ENCODE results near the gene PIANP. TPM values are rescaled to one million over a fixed set of nuclear protein-coding genes. Genes with fewer than 3 reads are reported as not detected.
"Not testable (repeated sequence)": the region's sequence is repeated elsewhere in the genome, so short reads cannot be mapped to it uniquely, and the experiment has no call there.

Gene PIANP
- total RNA-seq, 4 donors from 2014 or later = not detected

DNA sequence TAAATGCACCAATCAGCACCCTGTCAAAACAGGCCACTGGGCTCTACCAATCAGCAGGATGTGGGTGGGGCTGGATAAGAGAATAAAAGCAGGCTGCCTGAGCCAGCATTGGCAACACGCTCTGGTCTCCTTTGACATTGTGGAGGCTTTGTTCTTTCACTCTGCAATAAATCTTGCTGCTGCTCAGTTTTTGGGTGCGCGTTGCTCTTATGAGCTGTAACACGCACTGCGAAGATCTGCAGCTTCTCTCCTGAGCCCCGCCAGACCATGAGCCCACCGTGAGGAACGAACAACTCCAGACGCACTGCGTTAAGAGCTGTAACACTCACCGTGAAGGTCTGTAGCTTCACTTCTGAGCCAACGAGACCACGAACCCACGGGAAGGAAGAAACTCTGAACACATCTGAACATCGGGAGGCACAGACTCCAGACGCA, 8.4 kb upstream of the PIANP start:
- H3K9me3 ChIP-seq = no peaks in the 10 kb centered on the region
- no peak overlapping the region for H3K4me3 ChIP-seq
- TF ChIP-seq POLR2A (IDR thresholded peaks at IDR 0.05) = no peak
- TF ChIP-seq, protein P1, sequence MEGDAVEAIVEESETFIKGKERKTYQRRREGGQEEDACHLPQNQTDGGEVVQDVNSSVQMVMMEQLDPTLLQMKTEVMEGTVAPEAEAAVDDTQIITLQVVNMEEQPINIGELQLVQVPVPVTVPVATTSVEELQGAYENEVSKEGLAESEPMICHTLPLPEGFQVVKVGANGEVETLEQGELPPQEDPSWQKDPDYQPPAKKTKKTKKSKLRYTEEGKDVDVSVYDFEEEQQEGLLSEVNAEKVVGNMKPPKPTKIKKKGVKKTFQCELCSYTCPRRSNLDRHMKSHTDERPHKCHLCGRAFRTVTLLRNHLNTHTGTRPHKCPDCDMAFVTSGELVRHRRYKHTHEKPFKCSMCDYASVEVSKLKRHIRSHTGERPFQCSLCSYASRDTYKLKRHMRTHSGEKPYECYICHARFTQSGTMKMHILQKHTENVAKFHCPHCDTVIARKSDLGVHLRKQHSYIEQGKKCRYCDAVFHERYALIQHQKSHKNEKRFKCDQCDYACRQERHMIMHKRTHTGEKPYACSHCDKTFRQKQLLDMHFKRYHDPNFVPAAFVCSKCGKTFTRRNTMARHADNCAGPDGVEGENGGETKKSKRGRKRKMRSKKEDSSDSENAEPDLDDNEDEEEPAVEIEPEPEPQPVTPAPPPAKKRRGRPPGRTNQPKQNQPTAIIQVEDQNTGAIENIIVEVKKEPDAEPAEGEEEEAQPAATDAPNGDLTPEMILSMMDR (IDR thresholded peaks at IDR 0.05 in 4 of 5, conservative IDR thresholded peaks at IDR 0.05 in 1 of 5) = no peak
- DNase-seq = no peak
- intact Hi-C loops (cut with DNase I; ENCODE audit: low total_unique reads) = no loop called here
- H3K27me3 ChIP-seq = peaks cover 21 to 37% (median 31%) of the 10 kb centered on the region in 3 donors
- H3K27ac ChIP-seq = no peak overlapping the region
- no peak for ATAC-seq
- in situ Hi-C loops (cut with MboI; ENCODE audit: low sequenced_read_pairs in 4 of 4) = loop anchor here in 1 of 4 donors (10.0 kb wide), 1 partner anchor 54 kb away; no protein-coding TSS in a partner anchor
- no peaks in the 10 kb centered on the region for H3K4me1 ChIP-seq
- H3K36me3 ChIP-seq = no peaks in the 10 kb centered on the region

DNA sequence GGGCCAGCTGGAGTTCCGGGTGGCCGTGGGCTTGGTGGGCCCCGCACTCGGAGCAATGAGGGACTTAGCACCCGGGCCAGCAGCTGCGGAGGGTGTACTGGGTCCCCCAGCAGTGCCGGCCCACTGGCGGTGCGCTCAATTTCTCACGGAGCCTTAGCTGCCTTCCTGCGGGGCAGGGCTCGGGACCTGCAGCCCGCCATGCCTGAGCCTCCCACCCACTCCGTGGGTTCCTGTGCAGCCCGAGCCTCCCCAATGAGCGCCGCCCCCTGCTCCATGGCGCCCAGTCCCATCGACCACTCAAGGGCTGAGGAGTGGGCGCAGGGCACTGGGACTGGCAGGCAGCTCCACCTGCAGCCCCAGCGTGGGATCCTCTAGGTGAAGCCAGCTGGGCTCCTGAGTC, 7.7 kb upstream of the PIANP start:
- H3K27ac ChIP-seq; ATAC-seq; DNase-seq; intact Hi-C loops (cut with DNase I; ENCODE audit: low total_unique reads); H3K36me3 ChIP-seq; H3K4me1 ChIP-seq; H3K4me3 ChIP-seq; H3K9me3 ChIP-seq: not testable (repeated sequence)
- in situ Hi-C loops (cut with MboI; ENCODE audit: low sequenced_read_pairs in 4 of 4) = loop anchor here in 1 of 4 donors (10.0 kb wide), 1 partner anchor 54 kb away; no protein-coding TSS in a partner anchor
- H3K27me3 ChIP-seq = peaks cover 28 to 43% (median 35%) of the 10 kb centered on the region in 3 donors

DNA sequence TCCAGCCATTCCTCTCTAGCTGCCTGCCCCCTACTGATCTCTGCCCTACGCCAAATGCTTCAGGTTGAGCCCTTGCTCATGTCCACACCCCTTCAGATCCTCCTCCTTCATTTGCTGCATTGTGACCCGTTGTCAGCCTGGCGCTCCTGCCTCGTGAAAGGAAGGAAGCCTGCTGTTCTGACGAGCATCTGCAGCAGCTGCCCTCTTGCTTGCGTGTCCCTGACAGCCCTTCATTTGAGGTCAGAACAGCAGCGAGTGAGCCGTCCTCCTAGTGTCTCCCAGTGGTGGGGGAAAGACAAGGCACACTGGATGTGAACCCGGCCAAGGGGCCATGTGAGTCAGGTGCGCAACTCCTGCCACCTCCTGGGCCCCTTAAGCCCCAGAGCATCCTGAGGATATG, 3.0 kb upstream of the PIANP start:
- Histone ChIP-seq H3K36me3 (no peaks in the 10 kb centered on the region), H3K9me3 (no peaks in the 10 kb centered on the region), H3K27ac (no peak overlapping the region), H3K4me3 (no peak overlapping the region), H3K4me1 (peaks cover 0 to 2% of the 10 kb centered on the region in 2 donors), H3K27me3 (peaks cover 67 to 74% (median 70%) of the 10 kb centered on the region in 3 donors)
- intact Hi-C loops (cut with DNase I; ENCODE audit: low total_unique reads) = no loop called here
- TF ChIP-seq, protein P1 (IDR thresholded peaks at IDR 0.05 in 4 of 5, conservative IDR thresholded peaks at IDR 0.05 in 1 of 5) = no peak
- TF ChIP-seq POLR2A (IDR thresholded peaks at IDR 0.05) = no peak
- ATAC-seq (no peak), DNase-seq (no peak)
- in situ Hi-C loops (cut with MboI; ENCODE audit: low sequenced_read_pairs in 4 of 4) = loop anchor here in 1 of 4 donors (10.0 kb wide), 1 partner anchor 49 kb away; no protein-coding TSS in a partner anchor

DNA sequence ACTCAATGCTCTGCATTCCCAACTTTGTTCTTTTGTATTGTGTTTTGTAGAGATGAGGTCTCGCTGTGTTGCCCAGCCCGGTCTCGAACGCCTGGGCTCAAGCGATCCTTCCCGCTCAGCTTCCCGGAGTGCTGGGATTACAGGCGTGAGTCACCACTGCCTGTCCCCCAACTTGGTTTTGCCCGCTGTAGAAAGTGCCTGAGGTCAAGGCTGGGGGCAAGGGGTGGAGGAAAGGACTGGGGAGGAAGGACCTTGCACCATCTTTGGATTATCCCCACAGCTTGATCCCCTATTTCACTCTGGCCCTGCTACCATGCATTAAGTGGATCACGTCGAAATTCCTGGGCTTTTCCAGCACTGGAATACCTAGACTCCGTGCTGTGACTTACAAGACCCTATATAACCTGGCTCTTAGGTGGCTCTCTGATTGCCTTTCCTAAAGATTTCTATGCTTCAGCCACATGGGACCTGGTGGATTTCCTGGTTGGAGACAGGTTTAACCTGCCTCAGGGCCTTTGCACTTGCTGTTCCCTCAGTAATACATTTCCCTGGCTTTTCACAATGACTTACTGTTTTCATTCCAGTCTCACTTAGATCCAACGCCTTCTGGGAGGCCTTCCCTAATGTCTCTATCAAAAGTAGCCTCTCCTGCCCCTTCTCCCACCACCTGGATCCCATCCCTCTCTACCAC, 608 bp upstream of the PIANP start:
- TF ChIP-seq POLR2A (IDR thresholded peaks at IDR 0.05) = no peak
- TF ChIP-seq, protein P1 (IDR thresholded peaks at IDR 0.05 in 4 of 5, conservative IDR thresholded peaks at IDR 0.05 in 1 of 5) = no peak
- Histone ChIP-seq H3K4me1 (peaks cover 0 to 2% of the 10 kb centered on the region in 2 donors), H3K27ac (no peak overlapping the region), H3K4me3 (peak overlapping the region in 2 of 4 donors; percentile 13 to 38), H3K36me3 (no peaks in the 10 kb centered on the region), H3K27me3 (peaks cover 69 to 90% (median 74%) of the 10 kb centered on the region in 3 donors), H3K9me3 (no peaks in the 10 kb centered on the region)
- in situ Hi-C loops (cut with MboI; ENCODE audit: low sequenced_read_pairs in 4 of 4) = loop anchor here in 1 of 4 donors (10.0 kb wide), 1 partner anchor 46 kb away; no protein-coding TSS in a partner anchor
- no peak for ATAC-seq
- DNase-seq = no peak
- intact Hi-C loops (cut with DNase I; ENCODE audit: low total_unique reads) = no loop called here

DNA sequence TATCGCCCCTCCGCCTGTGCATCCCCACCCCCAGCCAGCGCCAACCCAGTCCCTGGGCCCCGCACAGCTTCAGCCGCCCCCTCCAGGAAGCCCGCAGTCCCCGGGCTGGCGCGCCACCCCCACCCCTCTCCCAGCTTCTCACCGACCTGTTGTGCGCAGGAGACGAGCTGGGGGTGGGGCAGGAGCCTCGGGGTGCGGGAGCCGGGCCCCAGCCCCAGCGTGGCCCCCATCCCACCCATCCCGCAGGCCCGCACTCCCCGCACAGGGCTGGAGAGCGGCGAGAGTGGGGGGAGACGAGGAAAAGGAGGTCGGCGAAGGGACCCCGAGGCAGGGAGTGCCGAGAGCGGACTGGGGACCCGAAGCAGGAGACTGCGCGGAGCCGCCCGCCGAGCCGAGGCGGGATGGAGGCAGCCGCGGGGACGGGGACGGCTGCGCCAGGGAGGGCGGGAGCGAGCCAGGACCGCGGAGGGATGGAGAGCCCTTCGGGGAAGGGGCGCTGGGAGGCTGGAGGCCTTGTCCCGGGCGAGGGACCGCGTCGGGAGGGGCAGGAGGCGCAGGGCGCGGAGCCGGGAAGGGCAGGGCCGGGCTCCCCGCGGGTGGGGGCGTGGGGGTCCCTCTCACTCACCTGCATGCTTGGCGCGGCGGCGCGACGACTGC, 498 bp downstream of the PIANP start:
- peaks cover 0 to 2% of the 10 kb centered on the region in 2 donors for H3K4me1 ChIP-seq
- in situ Hi-C loops (cut with MboI; ENCODE audit: low sequenced_read_pairs in 4 of 4) = loop anchor here in 1 of 4 donors (10.0 kb wide), 1 partner anchor 45 kb away; no protein-coding TSS in a partner anchor
- H3K27ac ChIP-seq = no peak overlapping the region
- peak overlapping the region; percentile 27 to 38 (median 36) for H3K4me3 ChIP-seq
- TF ChIP-seq, protein P1 (IDR thresholded peaks at IDR 0.05 in 4 of 5, conservative IDR thresholded peaks at IDR 0.05 in 1 of 5) = no peak
- no peak for TF ChIP-seq POLR2A (IDR thresholded peaks at IDR 0.05)
- no peaks in the 10 kb centered on the region for H3K36me3 ChIP-seq
- H3K9me3 ChIP-seq = no peaks in the 10 kb centered on the region
- ATAC-seq (no peak), DNase-seq (no peak)
- H3K27me3 ChIP-seq = peaks cover 74 to 93% (median 79%) of the 10 kb centered on the region in 3 donors
- intact Hi-C loops (cut with DNase I; ENCODE audit: low total_unique reads) = no loop called here
